Effector memory CD4-positive, alpha-beta T cell (primary cell): ENCODE data around the gene P3H2.

Source experiments
- DNase-seq, 3 donors: peaks; one replicate each; pipeline ENCODE4 v3.0.0-alpha.2; 2020
- H3K27ac ChIP-seq: 2 replicates; pipeline ENCODE4 v1.7.0; 2013; ENCODE audit warnings: mild to moderate bottlenecking, low read length, moderate library complexity; ENCODE audit not compliant: insufficient read depth, poor library complexity, severe bottlenecking
- H3K27me3 ChIP-seq: replicated peaks from 2 replicates; pipeline ENCODE4 v1.7.0; 2013; ENCODE audit warnings: mild to moderate bottlenecking, low read length; ENCODE audit not compliant: insufficient read depth, control insufficient read depth, poor library complexity, severe bottlenecking
- H3K36me3 ChIP-seq: 2 replicates; pipeline ENCODE4 v1.7.0; 2013; ENCODE audit warnings: mild to moderate bottlenecking, low read length, moderate library complexity; ENCODE audit not compliant: control insufficient read depth, insufficient read depth
- H3K4me1 ChIP-seq: 2 replicates; pipeline ENCODE4 v1.7.0; 2013; ENCODE audit warnings: low read length, mild to moderate bottlenecking; ENCODE audit not compliant: control insufficient read depth, insufficient read depth, poor library complexity, severe bottlenecking
- H3K4me3 ChIP-seq: 2 replicates; pipeline ENCODE4 v1.7.0; 2013; ENCODE audit warnings: low read length, low read depth, mild to moderate bottlenecking; ENCODE audit not compliant: insufficient read depth, poor library complexity, severe bottlenecking
- H3K9me3 ChIP-seq: 2 replicates; pipeline ENCODE4 v1.7.0; 2013; ENCODE audit warnings: mild to moderate bottlenecking, low read length, moderate library complexity; ENCODE audit not compliant: control insufficient read depth

P3H2 gene

GRCh38 chr3:190001426-190001825 lies 119.3 kb downstream of the P3H2 start:
- no peaks in the 10 kb centered on the region for H3K9me3 ChIP-seq
- H3K36me3 ChIP-seq, result no peaks in the 10 kb centered on the region
- no peak for DNase-seq
- no peaks in the 10 kb centered on the region for H3K27me3 ChIP-seq
- H3K4me3 ChIP-seq, result no peak overlapping the region
- H3K4me1 ChIP-seq, result no peaks in the 10 kb centered on the region
- no peak overlapping the region for H3K27ac ChIP-seq

- no peak for DNase-seq
- H3K27ac ChIP-seq, result no peak overlapping the region
Measured at GRCh38 chr3:190000861-190001196, 119.9 kb downstream of the P3H2 start.

GRCh38 chr3:190000187-190000860 lies 120.4 kb downstream of the P3H2 start:
- Histone ChIP-seq H3K4me3 (no peak overlapping the region), H3K4me1 (no peaks in the 10 kb centered on the region), H3K9me3 (no peaks in the 10 kb centered on the region), H3K27ac (no peak overlapping the region), H3K36me3 (no peaks in the 10 kb centered on the region), H3K27me3 (no peaks in the 10 kb centered on the region)
- no peak for DNase-seq

More at GRCh38 chr3:190000861-190001196, 119.9 kb downstream of the P3H2 start:
- Histone ChIP-seq H3K27me3 (no peaks in the 10 kb centered on the region), H3K4me1 (no peaks in the 10 kb centered on the region), H3K4me3 (no peak overlapping the region), H3K9me3 (no peaks in the 10 kb centered on the region), H3K36me3 (no peaks in the 10 kb centered on the region)

- no peaks in the 10 kb centered on the region for H3K27me3 ChIP-seq
- no peak overlapping the region for H3K4me3 ChIP-seq
- H3K27ac ChIP-seq, result no peak overlapping the region
- no peak for DNase-seq
- H3K4me1 ChIP-seq, result no peaks in the 10 kb centered on the region
- no peaks in the 10 kb centered on the region for H3K9me3 ChIP-seq
- no peaks in the 10 kb centered on the region for H3K36me3 ChIP-seq
Measured at GRCh38 chr3:189999718-190000117, 121.0 kb downstream of the P3H2 start.

- no peaks in the 10 kb centered on the region for H3K4me1 ChIP-seq
- H3K27ac ChIP-seq, result no peak overlapping the region
- H3K4me3 ChIP-seq, result no peak overlapping the region
- no peaks in the 10 kb centered on the region for H3K27me3 ChIP-seq
- no peaks in the 10 kb centered on the region for H3K36me3 ChIP-seq
- no peak for DNase-seq
- H3K9me3 ChIP-seq, result no peaks in the 10 kb centered on the region
Measured at GRCh38 chr3:189995129-189995528, 125.6 kb downstream of the P3H2 start.

GRCh38 chr3:189990826-189991225 lies 129.9 kb downstream of the P3H2 start:
- Histone ChIP-seq H3K27me3 (no peaks in the 10 kb centered on the region), H3K4me1 (no peaks in the 10 kb centered on the region), H3K9me3 (no peaks in the 10 kb centered on the region), H3K4me3 (no peak overlapping the region), H3K27ac (no peak overlapping the region), H3K36me3 (no peaks in the 10 kb centered on the region)
- DNase-seq, result no peak

GRCh38 chr3:189988854-189989253 lies 131.8 kb downstream of the P3H2 start:
- Histone ChIP-seq H3K27ac (no peak overlapping the region), H3K4me3 (no peak overlapping the region), H3K36me3 (no peaks in the 10 kb centered on the region), H3K9me3 (no peaks in the 10 kb centered on the region), H3K4me1 (no peaks in the 10 kb centered on the region), H3K27me3 (no peaks in the 10 kb centered on the region)
- DNase-seq, result no peak

GRCh38 chr3:189988322-189988721 lies 132.4 kb downstream of the P3H2 start:
- Histone ChIP-seq H3K36me3 (no peaks in the 10 kb centered on the region), H3K27ac (no peak overlapping the region), H3K4me1 (no peaks in the 10 kb centered on the region), H3K9me3 (no peaks in the 10 kb centered on the region), H3K4me3 (no peak overlapping the region), H3K27me3 (no peaks in the 10 kb centered on the region)
- no peak for DNase-seq

- Histone ChIP-seq H3K4me3 (no peak overlapping the region), H3K36me3 (no peaks in the 10 kb centered on the region)
- DNase-seq, result no peak
Measured at GRCh38 chr3:189985948-189986347, 134.7 kb downstream of the P3H2 start.

GRCh38 chr3:189983612-189984011 lies 137.1 kb downstream of the P3H2 start:
- no peak overlapping the region for H3K27ac ChIP-seq
- H3K4me3 ChIP-seq, result no peak overlapping the region
- H3K36me3 ChIP-seq, result no peaks in the 10 kb centered on the region
- H3K27me3 ChIP-seq, result no peaks in the 10 kb centered on the region
- no peak for DNase-seq
- H3K9me3 ChIP-seq, result no peaks in the 10 kb centered on the region
- H3K4me1 ChIP-seq, result no peaks in the 10 kb centered on the region

More at GRCh38 chr3:189985948-189986347, 134.7 kb downstream of the P3H2 start:
- Histone ChIP-seq H3K27ac (no peak overlapping the region), H3K27me3 (no peaks in the 10 kb centered on the region), H3K9me3 (no peaks in the 10 kb centered on the region), H3K4me1 (no peaks in the 10 kb centered on the region)
